NB4 (cell line): ENCODE data around the gene LRRC3C.

Experiments
- DNase-seq: peaks from one replicate; pipeline ENCODE4 v3.0.0; 2010; ENCODE audit warnings: low read depth
- H3K4me3 ChIP-seq: one replicate; pipeline ENCODE4 v1.5.1; 2011; ENCODE audit warnings: mild to moderate bottlenecking, low read depth, low read length, moderate library complexity
- MAX ChIP-seq: IDR thresholded peaks from 2 replicates; pipeline ENCODE4 v1.6.1; 2011; ENCODE audit warnings: low read depth, low read length
- MYC ChIP-seq: IDR thresholded peaks from 2 replicates; pipeline ENCODE4 v1.6.1; 2011; ENCODE audit warnings: low read depth, low read length
- POLR2A ChIP-seq: IDR thresholded peaks from 2 replicates; pipeline ENCODE4 v1.6.1; 2011; ENCODE audit warnings: mild to moderate bottlenecking; ENCODE audit not compliant: insufficient read length; ENCODE audit errors: extremely low read depth
- TF ChIP-seq, protein P1 (sequence below): IDR thresholded peaks from one replicate; pipeline ENCODE4 v1.5.1; 2012; ENCODE audit warnings: low read depth, low read length

LRRC3C gene

DNA sequence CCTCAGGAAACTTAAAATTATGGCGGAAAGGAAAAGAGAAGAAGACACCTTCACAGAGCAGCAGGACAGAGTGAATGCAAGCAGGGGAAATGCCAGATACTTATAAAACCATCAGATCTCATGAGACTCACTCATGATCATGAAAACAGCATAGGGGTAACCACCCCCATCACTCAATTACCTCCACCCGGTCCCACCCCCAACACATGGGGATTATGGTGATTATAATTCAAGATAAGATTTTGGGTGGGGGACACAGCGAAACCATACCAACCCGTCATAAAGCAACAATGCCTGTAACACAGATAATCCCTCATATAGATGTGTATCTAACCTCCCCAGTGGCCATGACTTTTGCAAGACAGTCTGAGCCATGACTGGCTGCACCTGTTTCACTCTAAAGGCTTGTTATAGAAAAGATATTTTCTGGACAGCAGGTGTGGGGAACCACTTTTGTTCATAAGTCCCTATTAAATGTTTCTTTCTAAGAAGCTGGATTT, 28.2 kb downstream of the LRRC3C start:
- no peak for TF ChIP-seq MYC
- TF ChIP-seq, protein P1, sequence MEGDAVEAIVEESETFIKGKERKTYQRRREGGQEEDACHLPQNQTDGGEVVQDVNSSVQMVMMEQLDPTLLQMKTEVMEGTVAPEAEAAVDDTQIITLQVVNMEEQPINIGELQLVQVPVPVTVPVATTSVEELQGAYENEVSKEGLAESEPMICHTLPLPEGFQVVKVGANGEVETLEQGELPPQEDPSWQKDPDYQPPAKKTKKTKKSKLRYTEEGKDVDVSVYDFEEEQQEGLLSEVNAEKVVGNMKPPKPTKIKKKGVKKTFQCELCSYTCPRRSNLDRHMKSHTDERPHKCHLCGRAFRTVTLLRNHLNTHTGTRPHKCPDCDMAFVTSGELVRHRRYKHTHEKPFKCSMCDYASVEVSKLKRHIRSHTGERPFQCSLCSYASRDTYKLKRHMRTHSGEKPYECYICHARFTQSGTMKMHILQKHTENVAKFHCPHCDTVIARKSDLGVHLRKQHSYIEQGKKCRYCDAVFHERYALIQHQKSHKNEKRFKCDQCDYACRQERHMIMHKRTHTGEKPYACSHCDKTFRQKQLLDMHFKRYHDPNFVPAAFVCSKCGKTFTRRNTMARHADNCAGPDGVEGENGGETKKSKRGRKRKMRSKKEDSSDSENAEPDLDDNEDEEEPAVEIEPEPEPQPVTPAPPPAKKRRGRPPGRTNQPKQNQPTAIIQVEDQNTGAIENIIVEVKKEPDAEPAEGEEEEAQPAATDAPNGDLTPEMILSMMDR: no peak
- no peak for TF ChIP-seq MAX
- TF ChIP-seq POLR2A: no peak
- DNase-seq: no peak
- no peak overlapping the region for H3K4me3 ChIP-seq

DNA sequence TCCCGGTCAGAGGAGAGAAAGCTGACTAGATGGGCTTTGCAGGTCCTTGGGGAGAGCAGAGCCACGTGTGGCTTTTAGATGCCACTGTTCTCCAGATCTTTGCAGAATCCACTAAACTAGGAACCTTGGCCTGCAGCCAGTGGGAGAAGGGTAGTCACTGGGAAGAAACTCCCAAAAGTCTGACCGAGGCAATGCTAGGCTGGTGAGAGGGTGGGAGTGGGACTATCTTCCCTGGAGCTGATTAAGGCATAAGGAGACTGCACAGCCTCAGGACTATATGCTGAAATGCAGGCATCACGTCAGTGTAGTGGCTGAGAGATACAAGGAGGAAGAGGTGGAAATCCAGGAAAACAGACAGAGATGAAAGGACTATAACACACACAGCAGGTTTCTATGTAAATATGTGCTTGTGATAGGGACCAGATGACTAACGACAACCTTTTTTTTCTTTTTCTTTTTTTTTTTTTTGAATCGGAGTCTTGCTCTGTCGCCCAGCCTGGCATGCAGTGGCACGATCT, 33.1 kb downstream of the LRRC3C start:
- H3K4me3 ChIP-seq: no peak overlapping the region
- DNase-seq: no peak
- no peak for TF ChIP-seq MAX
- TF ChIP-seq MYC: no peak
- no peak for TF ChIP-seq POLR2A
- TF ChIP-seq, protein P1: no peak

DNA sequence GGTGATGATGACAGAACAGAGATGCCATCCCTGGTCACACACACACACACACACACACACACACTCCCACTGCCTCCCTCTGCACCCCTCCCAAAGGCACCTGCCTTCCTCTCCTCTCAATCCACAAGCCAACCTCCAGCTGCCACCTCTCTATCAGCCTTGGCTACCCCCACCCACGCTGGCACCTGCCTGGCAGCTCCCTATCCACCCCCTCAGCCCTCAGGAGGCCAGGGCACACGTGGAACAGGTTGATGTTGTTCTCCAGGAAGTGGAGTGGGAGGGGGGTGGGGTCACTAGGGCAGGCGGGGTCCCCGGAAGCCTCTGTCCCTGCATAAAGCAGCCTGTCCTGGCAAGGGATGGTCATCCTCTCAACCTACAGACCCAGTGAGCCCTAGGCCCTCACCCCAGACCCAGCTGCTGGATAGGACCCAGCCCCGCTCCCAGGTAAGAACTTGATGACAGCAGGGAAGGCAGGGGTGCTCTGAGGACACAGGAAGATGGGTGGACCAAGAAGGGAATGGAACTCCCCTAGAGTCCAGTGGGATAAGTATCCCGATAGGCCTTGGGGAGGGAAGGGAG, 35.2 kb downstream of the LRRC3C start, which contains the start of gene GSDMA:
GSDMA (plus strand) TSS at position 363 of the 579 bp plus-strand sequence. CDS start 2,684 bp downstream, outside the sequence.
- no peak within 1 kb of the TSS for H3K4me3 ChIP-seq

DNA sequence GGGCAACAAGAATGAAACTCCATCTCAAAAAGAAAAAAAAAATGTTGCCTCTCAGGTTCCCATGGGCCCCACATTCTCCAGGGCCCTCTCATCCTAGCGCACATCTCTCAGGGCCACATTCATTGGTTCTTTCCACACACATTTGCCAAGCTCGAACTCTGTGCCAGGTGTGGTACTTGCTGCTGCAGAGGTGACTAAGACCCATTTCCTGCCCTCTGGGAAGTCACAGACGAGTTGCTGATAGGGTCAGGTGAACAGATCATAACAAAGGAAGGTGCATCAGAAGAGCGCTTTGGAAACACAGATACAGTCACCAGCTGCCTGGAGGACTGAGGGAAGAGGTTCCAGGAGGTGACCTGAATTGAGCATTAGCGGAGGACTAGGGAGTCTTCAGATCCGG, 36.3 kb downstream of the LRRC3C start:
- no peak overlapping the region for H3K4me3 ChIP-seq
- TF ChIP-seq, protein P1: no peak
- no peak for TF ChIP-seq POLR2A
- no peak for DNase-seq

More for the DNA sequence above, 35.2 kb downstream of the LRRC3C start, which contains the start of gene GSDMA:
- no peak for DNase-seq
- TF ChIP-seq MYC (no peak), POLR2A (no peak), MAX (no peak)
- TF ChIP-seq, protein P1: no peak

GRCh38 chr17:39965017-39965699, 37.6 kb downstream of the LRRC3C start:
- TF ChIP-seq POLR2A (no peak), MYC (no peak), MAX (no peak)
- TF ChIP-seq, protein P1: no peak
- H3K4me3 ChIP-seq: no peak overlapping the region
- DNase-seq: no peak
